ENCODE results near the gene GDF7.

GDF7 gene

GRCh38 chr2:20630967-20631366 is 36.0 kb upstream of the GDF7 start:
- H3K4me3 ChIP-seq (ENCODE audit: low read depth in 1 of 2, low read length in 2 of 2) = no peak overlapping the region
- no peaks in the 10 kb centered on the region for H3K9me3 ChIP-seq (ENCODE audit: control insufficient read depth in 1 of 2, low read length in 2 of 2)
- H3K27ac ChIP-seq (ENCODE audit: low read length) = no peak overlapping the region
- peaks cover 17 to 33% of the 10 kb centered on the region in 2 donors for H3K4me1 ChIP-seq (ENCODE audit: control insufficient read depth in 1 of 2, insufficient read depth in 2 of 2, low read length in 2 of 2)
- H3K36me3 ChIP-seq (ENCODE audit: control insufficient read depth in 1 of 2, insufficient read depth in 2 of 2, low read length in 2 of 2) = peaks cover 0 to 11% of the 10 kb centered on the region in 2 donors
- no peaks in the 10 kb centered on the region for H3K27me3 ChIP-seq (ENCODE audit: low read depth, low read length)

DNA sequence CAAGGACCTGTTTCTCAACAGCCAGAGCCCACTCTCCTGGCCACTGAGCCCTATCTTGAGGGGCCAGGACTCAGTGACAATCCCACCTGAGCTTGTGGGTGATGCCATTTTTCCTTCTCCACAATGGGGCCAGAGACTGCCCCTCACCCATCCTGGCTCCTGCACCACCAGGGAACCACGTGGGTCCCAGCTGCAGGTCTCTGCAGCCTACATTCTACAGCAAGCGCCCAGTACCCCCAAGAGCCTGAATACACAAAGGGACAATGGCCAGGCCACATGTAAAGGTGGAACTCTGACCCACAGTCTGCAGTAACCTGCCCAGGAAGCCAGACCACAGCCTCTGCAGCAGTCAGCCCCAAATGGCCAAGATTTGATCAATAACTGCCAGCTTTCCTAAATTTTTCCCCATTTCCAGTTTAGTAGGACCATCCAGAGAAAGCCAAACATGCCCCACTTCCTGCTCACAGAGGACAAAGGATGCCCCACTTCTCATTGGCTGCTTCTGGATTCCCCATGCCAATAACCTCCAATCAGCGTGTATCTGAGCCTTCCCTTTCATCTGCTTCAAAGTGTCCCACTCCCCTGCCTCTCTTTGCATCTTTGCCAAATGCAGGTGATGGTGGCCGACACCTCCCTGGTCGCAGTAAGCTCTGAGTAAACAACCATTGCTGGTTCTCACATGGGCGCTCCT is 35.2 kb upstream of the GDF7 start:
- no peak overlapping the region for H3K27ac ChIP-seq (ENCODE audit: low read length)
- no peaks in the 10 kb centered on the region for H3K27me3 ChIP-seq (ENCODE audit: low read depth, low read length)
- no peak overlapping the region for H3K4me3 ChIP-seq (ENCODE audit: low read depth in 1 of 2, low read length in 2 of 2)
- peaks cover 17 to 38% of the 10 kb centered on the region in 2 donors for H3K4me1 ChIP-seq (ENCODE audit: control insufficient read depth in 1 of 2, insufficient read depth in 2 of 2, low read length in 2 of 2)
- H3K36me3 ChIP-seq (ENCODE audit: control insufficient read depth in 1 of 2, insufficient read depth in 2 of 2, low read length in 2 of 2) = peaks cover 0 to 11% of the 10 kb centered on the region in 2 donors
- no peaks in the 10 kb centered on the region for H3K9me3 ChIP-seq (ENCODE audit: control insufficient read depth in 1 of 2, low read length in 2 of 2)

- H3K27ac ChIP-seq (ENCODE audit: low read length) = no peak overlapping the region
- H3K36me3 ChIP-seq (ENCODE audit: control insufficient read depth in 1 of 2, insufficient read depth in 2 of 2, low read length in 2 of 2) = peaks cover 0 to 11% of the 10 kb centered on the region in 2 donors
These were observed 34.4 kb upstream of the GDF7 start for GRCh38 chr2:20632446-20632990.

DNA sequence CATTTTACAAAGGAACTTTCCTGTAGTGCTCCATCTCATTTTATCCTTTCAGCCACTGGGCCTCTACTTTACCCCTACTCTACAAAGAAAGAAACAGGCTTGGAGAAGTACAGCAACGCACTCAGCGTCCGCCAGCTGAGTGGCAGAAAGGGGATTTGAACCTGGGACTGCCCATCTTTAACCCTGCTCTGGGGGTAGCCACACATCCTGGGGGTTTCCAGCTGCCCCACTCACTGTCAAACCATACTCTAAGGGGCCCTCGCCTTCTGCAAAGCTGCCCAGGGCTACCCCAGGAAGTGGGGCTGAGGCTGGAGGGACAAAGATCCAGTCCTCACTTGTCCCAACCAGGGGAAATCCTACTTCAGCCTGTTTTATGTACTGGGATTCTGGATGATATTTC is 33.9 kb upstream of the GDF7 start:
- no peak overlapping the region for H3K4me3 ChIP-seq (ENCODE audit: low read depth in 1 of 2, low read length in 2 of 2)
- peaks cover 17 to 38% of the 10 kb centered on the region in 2 donors for H3K4me1 ChIP-seq (ENCODE audit: control insufficient read depth in 1 of 2, insufficient read depth in 2 of 2, low read length in 2 of 2)
- peak overlapping the region; percentile 14 for H3K27ac ChIP-seq (ENCODE audit: low read length)
- H3K27me3 ChIP-seq (ENCODE audit: low read depth, low read length) = no peaks in the 10 kb centered on the region
- H3K9me3 ChIP-seq (ENCODE audit: control insufficient read depth in 1 of 2, low read length in 2 of 2) = no peaks in the 10 kb centered on the region
- H3K36me3 ChIP-seq (ENCODE audit: control insufficient read depth in 1 of 2, insufficient read depth in 2 of 2, low read length in 2 of 2) = peaks cover 4 to 11% of the 10 kb centered on the region in 2 donors

More at GRCh38 chr2:20632446-20632990, 34.4 kb upstream of the GDF7 start:
- H3K4me1 ChIP-seq (ENCODE audit: control insufficient read depth in 1 of 2, insufficient read depth in 2 of 2, low read length in 2 of 2) = peaks cover 17 to 38% of the 10 kb centered on the region in 2 donors
- H3K27me3 ChIP-seq (ENCODE audit: low read depth, low read length) = no peaks in the 10 kb centered on the region
- H3K4me3 ChIP-seq (ENCODE audit: low read depth in 1 of 2, low read length in 2 of 2) = no peak overlapping the region
- no peaks in the 10 kb centered on the region for H3K9me3 ChIP-seq (ENCODE audit: control insufficient read depth in 1 of 2, low read length in 2 of 2)

DNA sequence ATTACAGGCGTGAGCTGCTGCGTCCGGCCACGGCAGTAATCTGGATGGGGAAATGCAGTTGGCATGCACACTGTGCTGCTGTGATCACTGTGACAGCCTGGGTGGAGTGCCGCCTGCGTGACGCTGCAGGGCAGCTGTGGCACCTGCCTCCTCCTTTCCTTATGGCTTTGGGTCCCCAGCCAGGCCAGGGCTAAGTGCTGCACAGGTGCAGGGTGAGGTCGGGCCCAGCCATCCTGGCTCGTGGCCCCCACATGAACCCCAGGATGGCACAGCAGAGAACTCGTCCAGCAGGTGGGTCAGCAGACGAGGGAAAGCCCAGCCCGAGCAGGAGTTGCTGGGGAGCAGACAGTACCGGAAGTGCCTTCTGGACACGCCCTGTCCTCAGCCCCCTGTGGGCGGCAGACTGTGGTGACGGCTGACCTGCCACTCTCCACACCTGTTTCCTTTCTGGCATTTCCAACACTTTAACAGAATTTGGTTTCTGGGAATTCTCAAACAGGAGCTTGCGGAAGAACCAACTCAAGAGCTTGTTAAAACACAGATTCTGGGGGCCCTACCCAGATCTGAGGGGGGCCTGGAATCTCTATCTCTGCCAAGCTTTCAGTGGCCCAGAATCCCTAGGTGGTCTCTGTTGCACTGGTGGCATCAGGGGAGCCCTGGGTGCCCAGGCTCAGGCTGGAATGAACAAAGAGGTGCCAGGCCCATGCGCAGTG is 33.0 kb upstream of the GDF7 start:
- Histone ChIP-seq H3K27me3 (ENCODE audit: low read depth, low read length) (no peaks in the 10 kb centered on the region), H3K9me3 (ENCODE audit: control insufficient read depth in 1 of 2, low read length in 2 of 2) (no peaks in the 10 kb centered on the region), H3K4me1 (ENCODE audit: control insufficient read depth in 1 of 2, insufficient read depth in 2 of 2, low read length in 2 of 2) (peaks cover 17 to 38% of the 10 kb centered on the region in 2 donors), H3K27ac (ENCODE audit: low read length) (peak overlapping the region; percentile 62), H3K36me3 (ENCODE audit: control insufficient read depth in 1 of 2, insufficient read depth in 2 of 2, low read length in 2 of 2) (peaks cover 12 to 13% of the 10 kb centered on the region in 2 donors), H3K4me3 (ENCODE audit: low read depth in 1 of 2, low read length in 2 of 2) (no peak overlapping the region)

GRCh38 chr2:20634507-20635112 is 32.3 kb upstream of the GDF7 start:
- H3K4me1 ChIP-seq (ENCODE audit: control insufficient read depth in 1 of 2, insufficient read depth in 2 of 2, low read length in 2 of 2) = peaks cover 17 to 33% of the 10 kb centered on the region in 2 donors
- H3K36me3 ChIP-seq (ENCODE audit: control insufficient read depth in 1 of 2, insufficient read depth in 2 of 2, low read length in 2 of 2) = peaks cover 16 to 18% of the 10 kb centered on the region in 2 donors
- H3K9me3 ChIP-seq (ENCODE audit: control insufficient read depth in 1 of 2, low read length in 2 of 2) = no peaks in the 10 kb centered on the region
- no peak overlapping the region for H3K4me3 ChIP-seq (ENCODE audit: low read depth in 1 of 2, low read length in 2 of 2)
- peak overlapping the region; percentile 74 for H3K27ac ChIP-seq (ENCODE audit: low read length)
- H3K27me3 ChIP-seq (ENCODE audit: low read depth, low read length) = no peaks in the 10 kb centered on the region

- no peak overlapping the region for H3K4me3 ChIP-seq (ENCODE audit: low read depth in 1 of 2, low read length in 2 of 2)
- H3K36me3 ChIP-seq (ENCODE audit: control insufficient read depth in 1 of 2, insufficient read depth in 2 of 2, low read length in 2 of 2) = peaks cover 19 to 20% of the 10 kb centered on the region in 2 donors
- H3K4me1 ChIP-seq (ENCODE audit: control insufficient read depth in 1 of 2, insufficient read depth in 2 of 2, low read length in 2 of 2) = peaks cover 17 to 28% of the 10 kb centered on the region in 2 donors
- H3K9me3 ChIP-seq (ENCODE audit: control insufficient read depth in 1 of 2, low read length in 2 of 2) = no peaks in the 10 kb centered on the region
- no peaks in the 10 kb centered on the region for H3K27me3 ChIP-seq (ENCODE audit: low read depth, low read length)
- H3K27ac ChIP-seq (ENCODE audit: low read length) = peak overlapping the region; percentile 74
These were observed 31.8 kb upstream of the GDF7 start for GRCh38 chr2:20635113-20635510.

DNA sequence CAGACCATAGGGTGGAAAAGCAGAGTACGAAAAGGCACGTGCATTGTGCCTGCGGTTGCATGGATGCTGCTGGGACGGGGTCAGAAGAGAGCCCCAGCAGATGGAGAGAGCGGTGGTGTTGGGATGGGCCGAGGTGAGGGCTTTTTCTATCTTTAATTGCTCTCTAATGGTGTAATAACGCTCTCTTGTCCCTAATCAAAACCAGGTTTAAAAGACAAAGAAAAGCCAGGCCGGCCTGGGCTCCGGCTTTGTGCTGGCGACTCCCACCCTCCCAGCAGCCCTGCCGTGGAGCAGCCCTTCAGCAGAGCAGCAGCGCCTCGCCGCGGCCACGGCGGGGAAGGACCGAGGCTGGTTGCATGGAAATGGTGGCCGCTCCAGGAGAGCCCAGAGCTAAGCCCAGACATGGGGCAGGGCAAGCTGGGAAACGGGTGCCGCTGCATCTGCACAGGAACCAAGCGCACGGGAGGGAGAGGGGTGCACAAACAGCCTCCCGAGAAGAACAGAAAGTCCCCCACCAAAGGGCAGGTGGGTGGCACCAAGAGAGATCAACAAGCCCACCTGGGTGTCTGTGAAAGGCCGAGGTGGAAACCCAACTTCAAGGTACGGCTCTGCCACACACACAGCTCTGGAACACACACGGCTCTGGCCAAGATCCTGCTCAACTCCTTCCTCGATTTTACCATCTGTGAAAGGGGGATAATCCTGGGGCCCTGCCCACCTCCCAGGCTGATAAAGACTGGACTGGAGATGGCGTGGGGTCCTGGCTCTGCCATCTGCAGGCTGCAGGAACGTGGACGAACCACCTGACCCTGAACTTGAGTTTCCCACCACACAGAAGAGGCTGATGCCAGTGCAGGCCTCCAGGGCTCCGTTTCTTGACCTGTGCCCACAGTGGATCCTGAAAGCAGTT is 31.0 kb upstream of the GDF7 start:
- H3K4me3 ChIP-seq (ENCODE audit: low read depth in 1 of 2, low read length in 2 of 2) = no peak overlapping the region
- no peaks in the 10 kb centered on the region for H3K9me3 ChIP-seq (ENCODE audit: control insufficient read depth in 1 of 2, low read length in 2 of 2)
- H3K4me1 ChIP-seq (ENCODE audit: control insufficient read depth in 1 of 2, insufficient read depth in 2 of 2, low read length in 2 of 2) = peaks cover 17 to 28% of the 10 kb centered on the region in 2 donors
- H3K27ac ChIP-seq (ENCODE audit: low read length) = peak overlapping the region; percentile 86
- peaks cover 25% of the 10 kb centered on the region in 2 donors for H3K36me3 ChIP-seq (ENCODE audit: control insufficient read depth in 1 of 2, insufficient read depth in 2 of 2, low read length in 2 of 2)
- no peaks in the 10 kb centered on the region for H3K27me3 ChIP-seq (ENCODE audit: low read depth, low read length)

GRCh38 chr2:20637147-20637546 is 29.8 kb upstream of the GDF7 start:
- Histone ChIP-seq H3K9me3 (ENCODE audit: control insufficient read depth in 1 of 2, low read length in 2 of 2) (no peaks in the 10 kb centered on the region), H3K27me3 (ENCODE audit: low read depth, low read length) (no peaks in the 10 kb centered on the region), H3K4me1 (ENCODE audit: control insufficient read depth in 1 of 2, insufficient read depth in 2 of 2, low read length in 2 of 2) (peaks cover 21 to 34% of the 10 kb centered on the region in 2 donors), H3K4me3 (ENCODE audit: low read depth in 1 of 2, low read length in 2 of 2) (no peak overlapping the region), H3K36me3 (ENCODE audit: control insufficient read depth in 1 of 2, insufficient read depth in 2 of 2, low read length in 2 of 2) (peaks cover 25 to 30% of the 10 kb centered on the region in 2 donors), H3K27ac (ENCODE audit: low read length) (peak overlapping the region; percentile 86)

DNA sequence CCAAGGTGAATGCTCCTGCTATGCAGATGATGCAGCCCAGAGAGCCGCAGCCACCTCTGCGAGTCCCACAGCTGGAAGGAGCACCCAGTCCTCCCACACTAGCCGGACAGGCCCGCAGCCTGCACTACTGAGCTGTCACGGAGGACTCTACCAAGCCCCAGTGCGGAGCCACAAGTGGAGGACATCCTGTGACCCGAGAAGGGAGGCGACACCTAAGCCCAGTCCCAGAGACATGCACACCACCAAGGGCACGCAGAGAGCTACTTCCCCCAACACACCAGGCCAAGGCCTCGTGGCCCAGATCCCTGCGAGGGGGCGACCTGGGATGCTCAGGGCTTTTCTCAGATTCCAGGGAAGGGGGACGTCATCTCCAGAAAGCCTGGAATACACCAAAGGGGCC is 28.9 kb upstream of the GDF7 start:
- no peak overlapping the region for H3K4me3 ChIP-seq (ENCODE audit: low read depth in 1 of 2, low read length in 2 of 2)
- no peaks in the 10 kb centered on the region for H3K9me3 ChIP-seq (ENCODE audit: control insufficient read depth in 1 of 2, low read length in 2 of 2)
- peaks cover 27 to 29% of the 10 kb centered on the region in 2 donors for H3K36me3 ChIP-seq (ENCODE audit: control insufficient read depth in 1 of 2, insufficient read depth in 2 of 2, low read length in 2 of 2)
- no peaks in the 10 kb centered on the region for H3K27me3 ChIP-seq (ENCODE audit: low read depth, low read length)
- peaks cover 22 to 40% of the 10 kb centered on the region in 2 donors for H3K4me1 ChIP-seq (ENCODE audit: control insufficient read depth in 1 of 2, insufficient read depth in 2 of 2, low read length in 2 of 2)
- H3K27ac ChIP-seq (ENCODE audit: low read length) = peak overlapping the region; percentile 86
